Smooth muscle cell (in vitro differentiated cells): ENCODE data around the gene CD1E. TPM values are rescaled to one million over a fixed set of nuclear protein-coding genes. Genes with fewer than 3 reads are reported as not detected.

ENCODE experiments used
- DNase-seq: peaks from one replicate; lab custom pipeline; 2025; ENCODE audit not compliant: unreplicated experiment; lab: John Stamatoyannopoulos, UW
- H2AFZ ChIP-seq: fragments of 200-600 bp; sonication (generic); 2 replicates; pipeline ENCODE4 v1.6.0; 2016; ENCODE audit warnings: antibody characterized with exemption, low read depth, mild to moderate bottlenecking
- H3F3A ChIP-seq: fragments of 200-600 bp; sonication (generic); 2 replicates; pipeline ENCODE4 v1.6.0; 2017; ENCODE audit warnings: antibody characterized with exemption, low read depth
- H3K27ac ChIP-seq: fragments of 200-600 bp; sonication (generic); 2 replicates; pipeline ENCODE4 v1.5.1; 2016; ENCODE audit warnings: low read depth, mild to moderate bottlenecking
- H3K27me3 ChIP-seq: fragments of 200-600 bp; sonication (generic); 2 replicates; pipeline ENCODE4 v1.6.1; 2016; ENCODE audit warnings: low read depth, mild to moderate bottlenecking
- H3K36me3 ChIP-seq: fragments of 200-600 bp; sonication (generic); 2 replicates; pipeline ENCODE4 v1.5.1; 2016; ENCODE audit warnings: low read depth
- H3K4me1 ChIP-seq: fragments of 200-600 bp; sonication (generic); 2 replicates; pipeline ENCODE4 v1.5.1; 2016; ENCODE audit warnings: low read depth
- H3K4me2 ChIP-seq: fragments of 200-600 bp; sonication (generic); 2 replicates; pipeline ENCODE4 v1.6.0; 2016; ENCODE audit warnings: mild to moderate bottlenecking
- H3K4me3 ChIP-seq: fragments of 200-600 bp; sonication (generic); 2 replicates; pipeline ENCODE4 v1.5.1; 2016; ENCODE audit warnings: mild to moderate bottlenecking
- H3K79me2 ChIP-seq: fragments of 200-600 bp; sonication (generic); 2 replicates; pipeline ENCODE4 v1.6.0; 2016; ENCODE audit warnings: low read depth, mild to moderate bottlenecking
- H3K9ac ChIP-seq: fragments of 200-600 bp; sonication (generic); 2 replicates; pipeline ENCODE4 v1.6.0; 2016; ENCODE audit warnings: low read depth
- H3K9me3 ChIP-seq: fragments of 200-600 bp; sonication (generic); replicated peaks from 2 replicates; pipeline ENCODE4 v1.5.1; 2016; ENCODE audit warnings: low read depth
- H4K20me1 ChIP-seq: fragments of 200-600 bp; sonication (generic); 2 replicates; pipeline ENCODE4 v1.6.0; 2016; ENCODE audit warnings: low read depth
- WGBS: methylation state at CpG from one replicate; pipeline ENCODE4 v1.1.7; 2016; ENCODE audit warnings: low lambda C conversion rate; 5-methylcytosine and 5-hydroxymethylcytosine counted together
- polyA plus RNA-seq: library from polyadenylated mRNA; unstranded; fragments of >200 nt; fragmentation: Nextera tagmentation; extraction: Ambion mirVana; gene quantifications from 2 replicates; pipeline ENCODE4 v1.2.1, GENCODE V29; 2016
- total RNA-seq: library from RNA; depleted of rRNA; stranded (reverse); fragments of >200 nt; gene quantifications from 2 replicates; pipeline ENCODE4 v1.2.3, GENCODE V29; 2014
- TF ChIP-seq, protein P1 (sequence below): fragments of 200-600 bp; sonication (generic); IDR thresholded peaks from 2 replicates; pipeline ENCODE4 v1.5.1; 2017; ENCODE audit warnings: borderline replicate concordance, mild to moderate bottlenecking, antibody characterized with exemption; ENCODE audit not compliant: insufficient read depth, poor library complexity, severe bottlenecking

Gene CD1E
- total and polyA plus RNA-seq, 2 experiments from 2014 or later: not detected

DNA sequence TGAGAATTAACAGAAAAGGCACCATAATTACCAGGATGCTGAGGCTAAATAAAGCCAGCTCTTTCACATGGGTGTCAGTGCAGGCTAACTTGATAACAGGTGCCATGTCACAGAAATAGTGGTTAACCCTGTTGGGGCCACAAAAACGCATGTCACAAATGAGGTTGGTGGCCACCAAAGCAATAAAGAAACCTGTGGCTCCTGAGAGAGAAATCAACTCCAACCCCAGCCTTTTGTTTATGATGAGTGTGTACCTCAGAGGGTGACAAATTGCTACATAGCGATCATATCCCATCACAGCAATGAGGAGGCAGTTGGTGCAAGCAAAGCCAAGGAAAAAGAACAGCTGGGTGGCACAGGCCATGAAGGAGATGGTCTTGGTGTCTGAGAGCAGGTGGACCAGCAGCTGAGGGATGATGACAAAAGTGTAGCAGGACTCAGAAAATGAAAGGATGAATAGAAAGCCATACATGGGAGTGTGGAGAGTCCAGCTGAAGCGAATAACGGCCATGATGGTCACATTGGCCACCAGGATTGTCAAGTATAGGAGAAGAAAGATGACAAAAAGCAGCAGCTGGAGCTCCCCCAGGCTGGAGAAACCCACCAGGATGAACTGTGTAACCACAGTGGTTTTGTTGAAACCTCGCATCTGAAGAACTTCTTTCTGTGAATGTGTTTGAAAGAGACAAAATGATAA, 45.3 kb downstream of the CD1E start, which contains the start of gene OR10T2:
Gene OR10T2, minus strand, starts transcription at position 649 of the 697 bp plus-strand sequence. Its CDS starts 0 bp downstream, at position 649.
- Histone ChIP-seq H3K27ac (no peak within 1 kb of the TSS), H3K36me3 (no peaks in the 10 kb centered on the region), H2AFZ (no peak within 1 kb of the TSS), H3K4me2 (no peak within 1 kb of the TSS), H3K79me2 (no peaks in the 10 kb centered on the region), H3K4me3 (no peak within 1 kb of the TSS), H3F3A (no peaks in the 10 kb centered on the region), H3K4me1 (no peaks in the 10 kb centered on the region), H3K27me3 (peaks cover 4% of the 10 kb centered on the region), H4K20me1 (no peaks in the 10 kb centered on the region), H3K9ac (no peak within 1 kb of the TSS), H3K9me3 (no peaks in the 10 kb centered on the region)
- TF ChIP-seq, protein P1, sequence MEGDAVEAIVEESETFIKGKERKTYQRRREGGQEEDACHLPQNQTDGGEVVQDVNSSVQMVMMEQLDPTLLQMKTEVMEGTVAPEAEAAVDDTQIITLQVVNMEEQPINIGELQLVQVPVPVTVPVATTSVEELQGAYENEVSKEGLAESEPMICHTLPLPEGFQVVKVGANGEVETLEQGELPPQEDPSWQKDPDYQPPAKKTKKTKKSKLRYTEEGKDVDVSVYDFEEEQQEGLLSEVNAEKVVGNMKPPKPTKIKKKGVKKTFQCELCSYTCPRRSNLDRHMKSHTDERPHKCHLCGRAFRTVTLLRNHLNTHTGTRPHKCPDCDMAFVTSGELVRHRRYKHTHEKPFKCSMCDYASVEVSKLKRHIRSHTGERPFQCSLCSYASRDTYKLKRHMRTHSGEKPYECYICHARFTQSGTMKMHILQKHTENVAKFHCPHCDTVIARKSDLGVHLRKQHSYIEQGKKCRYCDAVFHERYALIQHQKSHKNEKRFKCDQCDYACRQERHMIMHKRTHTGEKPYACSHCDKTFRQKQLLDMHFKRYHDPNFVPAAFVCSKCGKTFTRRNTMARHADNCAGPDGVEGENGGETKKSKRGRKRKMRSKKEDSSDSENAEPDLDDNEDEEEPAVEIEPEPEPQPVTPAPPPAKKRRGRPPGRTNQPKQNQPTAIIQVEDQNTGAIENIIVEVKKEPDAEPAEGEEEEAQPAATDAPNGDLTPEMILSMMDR: no peak
- DNase-seq: no peak
- 85% methylated on average over 5 of the region's 5 CpGs for WGBS

DNA sequence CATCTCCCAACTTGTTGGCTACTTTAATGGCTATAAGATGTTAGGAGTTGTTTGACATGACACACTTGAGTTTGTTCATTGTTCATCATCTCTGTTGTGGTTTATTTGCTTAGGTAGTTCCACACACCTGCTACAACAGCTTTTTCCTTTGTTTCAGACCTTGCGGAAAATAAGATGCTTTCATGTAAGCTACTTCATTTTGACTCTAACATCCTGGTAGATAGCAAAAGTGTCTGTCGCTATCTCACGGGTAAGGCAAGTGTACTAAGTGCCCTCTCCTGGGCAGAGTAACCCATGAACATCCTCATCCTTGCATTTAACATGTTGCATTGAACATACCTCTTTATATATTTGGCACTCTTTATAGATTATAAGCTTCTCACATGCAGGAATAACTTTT, 47.2 kb downstream of the CD1E start:
- H3K79me2 ChIP-seq: no peaks in the 10 kb centered on the region
- no peaks in the 10 kb centered on the region for H3K9me3 ChIP-seq
- no peaks in the 10 kb centered on the region for H3K4me1 ChIP-seq
- H4K20me1 ChIP-seq: no peaks in the 10 kb centered on the region
- TF ChIP-seq, protein P1: no peak
- H3K4me3 ChIP-seq: no peak overlapping the region
- 88% methylated on average over 3 of the region's 3 CpGs for WGBS
- no peak overlapping the region for H3K9ac ChIP-seq
- H2AFZ ChIP-seq: no peak overlapping the region
- no peak overlapping the region for H3K27ac ChIP-seq
- H3K27me3 ChIP-seq: peaks cover 4% of the 10 kb centered on the region
- no peak overlapping the region for H3K4me2 ChIP-seq
- no peak for DNase-seq
- H3K36me3 ChIP-seq: no peaks in the 10 kb centered on the region
- H3F3A ChIP-seq: no peaks in the 10 kb centered on the region

DNA sequence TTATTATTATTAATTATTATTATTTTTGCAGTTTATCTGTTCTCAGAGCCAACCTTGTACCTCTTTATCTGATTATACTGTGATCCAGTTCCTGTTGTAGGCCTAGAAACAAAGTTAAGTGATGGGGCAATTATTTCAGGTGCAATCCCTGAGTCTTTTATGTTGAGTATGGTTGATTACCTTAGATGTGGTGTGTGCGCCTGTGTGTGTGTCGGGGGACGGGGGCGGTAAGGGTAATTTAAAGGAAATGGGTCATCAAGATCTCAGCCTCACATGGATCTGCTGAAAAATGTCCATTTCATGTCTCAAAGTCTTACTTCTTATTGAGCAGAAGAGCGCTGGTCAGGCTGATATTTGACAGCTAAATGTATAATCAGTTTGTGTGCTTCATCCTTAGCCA, 53.4 kb downstream of the CD1E start:
- H4K20me1 ChIP-seq: no peaks in the 10 kb centered on the region
- no peak overlapping the region for H3K27ac ChIP-seq
- H3K27me3 ChIP-seq: no peaks in the 10 kb centered on the region
- no peak overlapping the region for H3K4me2 ChIP-seq
- H3K36me3 ChIP-seq: no peaks in the 10 kb centered on the region
- WGBS: 92% methylated on average over 5 of the region's 5 CpGs
- no peak overlapping the region for H3K4me3 ChIP-seq
- no peaks in the 10 kb centered on the region for H3K9me3 ChIP-seq
- H2AFZ ChIP-seq: no peak overlapping the region
- H3F3A ChIP-seq: no peaks in the 10 kb centered on the region
- TF ChIP-seq, protein P1: no peak
- no peak overlapping the region for H3K9ac ChIP-seq
- H3K4me1 ChIP-seq: no peaks in the 10 kb centered on the region
- H3K79me2 ChIP-seq: no peaks in the 10 kb centered on the region
- DNase-seq: no peak

Other genes with a start within 250 kb of the CD1E start
- gene CD1D, start 173.0 kb upstream of the CD1E start, total RNA-seq: 2.2 and 2.7 TPM in 2 replicates
- gene CD1D, start 173.0 kb upstream of the CD1E start, polyA plus RNA-seq: 3.3 and 3.5 TPM in 2 replicates
- not detected in 2 replicates for gene CD1A, start 99.5 kb upstream of the CD1E start, total RNA-seq
- not detected in 2 replicates for gene CD1A, start 99.5 kb upstream of the CD1E start, polyA plus RNA-seq
- gene CD1C, start 64.0 kb upstream of the CD1E start, total RNA-seq: not detected in 2 replicates
- gene CD1C, start 64.0 kb upstream of the CD1E start, polyA plus RNA-seq: not detected in 2 replicates
- gene CD1B, start 22.4 kb upstream of the CD1E start, total RNA-seq: not detected in 2 replicates
- not detected in 2 replicates for gene CD1B, start 22.4 kb upstream of the CD1E start, polyA plus RNA-seq
- not detected in 2 replicates for gene OR10T2, start 45.6 kb downstream of the CD1E start, total RNA-seq
- gene OR10T2, start 45.6 kb downstream of the CD1E start, polyA plus RNA-seq: not detected in 2 replicates
- not detected in 2 replicates for gene OR10K2, start 72.3 kb downstream of the CD1E start, total RNA-seq
- gene OR10K2, start 72.3 kb downstream of the CD1E start, polyA plus RNA-seq: not detected in 2 replicates
- not detected in 2 replicates for gene OR10K1, start 107.9 kb downstream of the CD1E start, total RNA-seq
- not detected in 2 replicates for gene OR10K1, start 107.9 kb downstream of the CD1E start, polyA plus RNA-seq
- not detected in 2 replicates for gene OR10R2, start 118.3 kb downstream of the CD1E start, total RNA-seq
- gene OR10R2, start 118.3 kb downstream of the CD1E start, polyA plus RNA-seq: not detected in 2 replicates
- gene OR6Y1, start 200.5 kb downstream of the CD1E start, total RNA-seq: not detected in 2 replicates
- not detected in 2 replicates for gene OR6Y1, start 200.5 kb downstream of the CD1E start, polyA plus RNA-seq
- not detected in 2 replicates for gene OR6P1, start 216.7 kb downstream of the CD1E start, total RNA-seq
- gene OR6P1, start 216.7 kb downstream of the CD1E start, polyA plus RNA-seq: not detected in 2 replicates
- gene OR10X1, start 226.0 kb downstream of the CD1E start, total RNA-seq: not detected in 2 replicates
- not detected in 2 replicates for gene OR10X1, start 226.0 kb downstream of the CD1E start, polyA plus RNA-seq